ENCODE results near the gene DEDD2. TPM values are rescaled to one million over a fixed set of nuclear protein-coding genes. Genes with fewer than 3 reads are reported as not detected.

DEDD2 gene
- total and polyA plus RNA-seq, 10 of the 15 experiments (the other 5 are each of a cell fraction or from before 2014, with no cell fraction given), result 2.5 to 24.7 (median 17.6) TPM

DNA sequence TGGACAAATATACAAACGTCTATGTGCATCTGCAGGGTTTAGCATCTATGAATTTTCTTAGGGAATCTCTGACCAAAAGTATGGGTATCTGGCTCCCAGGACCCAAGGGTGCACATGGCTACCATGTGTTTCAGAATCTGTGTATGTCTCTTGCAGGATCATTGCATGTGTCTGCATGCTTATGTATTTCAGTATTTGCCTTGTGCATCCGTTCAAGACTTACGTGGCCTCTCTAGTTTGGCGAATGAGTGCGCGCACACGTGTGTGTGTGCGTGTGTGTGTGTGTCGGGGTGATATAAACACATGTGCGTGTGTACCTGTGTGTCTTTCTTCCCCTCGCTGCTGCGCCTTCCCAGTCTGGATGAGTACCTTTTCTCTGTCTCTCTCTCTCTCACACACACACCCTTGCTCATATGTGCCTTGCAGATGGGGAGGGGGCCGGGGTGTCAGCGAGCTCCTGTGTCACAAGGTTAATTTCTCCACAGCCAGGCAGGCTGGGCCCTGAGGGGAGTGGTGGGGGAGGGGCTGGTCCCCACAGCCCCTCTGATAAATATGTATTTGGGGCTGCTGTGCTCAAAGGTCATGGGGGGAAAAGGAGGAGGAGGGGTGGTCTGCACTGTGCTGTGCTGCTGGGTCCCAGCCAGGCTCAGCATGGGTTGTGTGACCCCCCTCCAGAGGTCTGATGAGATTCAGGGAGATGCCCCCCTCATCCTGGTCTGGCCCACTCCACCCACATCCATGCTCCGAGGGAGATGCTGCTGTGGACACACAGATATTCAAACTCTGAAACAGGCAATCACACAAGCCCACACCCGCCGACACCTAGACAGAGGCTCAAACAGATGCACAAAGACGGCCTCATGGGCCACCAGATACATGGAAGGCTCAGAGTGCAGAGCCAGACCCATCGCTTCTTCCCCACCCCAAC, 47.7 kb downstream of the DEDD2 start:
- H3K4me1 ChIP-seq (ENCODE audit: control insufficient read depth, insufficient read depth, low read length), result no peaks in the 10 kb centered on the region
- H3K36me3 ChIP-seq (ENCODE audit: control insufficient read depth in 2 of 2, insufficient read depth in 2 of 2, low read length in 1 of 2), result no peaks in the 10 kb centered on the region
- BruUV-seq (replicated peaks), result no TSS peak
- 56% methylated on average over 19 of the region's 19 CpGs for WGBS (ENCODE audit: insufficient coverage, insufficient replicate concordance, low lambda C conversion rate, missing lambda C conversion rate)
- no peak for TF ChIP-seq MXI1 (IDR thresholded peaks at IDR 0.05; ENCODE audit: low read depth, low read length)
- no peak for TF ChIP-seq MEF2B (IDR thresholded peaks at IDR 0.05; ENCODE audit: partially characterized antibody, poor library complexity, severe bottlenecking)
- TF ChIP-seq ZNF622 (IDR thresholded peaks at IDR 0.05), result no peak
- TF ChIP-seq NFXL1 (IDR thresholded peaks at IDR 0.05; ENCODE audit: borderline replicate concordance), result no peak
- TF ChIP-seq NFYA (IDR thresholded peaks at IDR 0.05; ENCODE audit: borderline replicate concordance, low read depth, low read length), result no peak
- TF ChIP-seq RUNX3 (IDR thresholded peaks at IDR 0.05; ENCODE audit: low read length), result no peak
- TF ChIP-seq YY1 (IDR thresholded peaks at IDR 0.05; ENCODE audit: low read depth, low read length), result no peak
- TF ChIP-seq ZNF24 (IDR thresholded peaks at IDR 0.05), result no peak
- TF ChIP-seq POU2F2 (IDR thresholded peaks at IDR 0.05; ENCODE audit: borderline replicate concordance, low read depth, low read length), result no peak
- TF ChIP-seq JUNB (IDR thresholded peaks at IDR 0.05), result no peak
- TF ChIP-seq ZNF207 (IDR thresholded peaks at IDR 0.05; ENCODE audit: borderline replicate concordance), result no peak
- no peak for TF ChIP-seq KAT2A (conservative IDR thresholded peaks at IDR 0.05; ENCODE audit: control insufficient read depth, low read depth, low read length)
- ChIA-PET POLR2A (interaction anchor here (0.6 kb wide), 1 partner anchor 32 kb away, joined by 3 read pairs; no protein-coding TSS in a partner anchor), RAD21 (ENCODE audit: unreplicated experiment) (no interaction called here), SMC1A (ENCODE audit: uncharacterized antibody, unreplicated experiment) (no interaction called here), CTCF (no interaction called here)
- peaks cover 0 to 1% of the 10 kb centered on the region in 2 experiments; a peak in 2 of 4 replicates for H3K27me3 ChIP-seq (replicated peaks in 1 of 2; ENCODE audit: control insufficient read depth in 2 of 2, insufficient read depth in 2 of 2, low read length in 1 of 2)
- H3K9ac ChIP-seq (ENCODE audit: control insufficient read depth, insufficient read depth, low read length), result no peak overlapping the region
- no peaks in the 10 kb centered on the region for H3K9me3 ChIP-seq (replicated peaks; ENCODE audit: control insufficient read depth, insufficient read depth, low read length)
- H3K4me2 ChIP-seq (ENCODE audit: control insufficient read depth, insufficient read depth), result no peak overlapping the region
- intact Hi-C loops (cut with micrococcal nuclease; ENCODE audit: unreplicated experiment), result no loop called here
- H3K4me3 ChIP-seq, result no peak overlapping the region
- no peak overlapping the region for H2AFZ ChIP-seq (ENCODE audit: control insufficient read depth, low read depth, low read length)
- no peak for FAIRE-seq
- H4K20me1 ChIP-seq (ENCODE audit: control insufficient read depth, insufficient read depth), result no peaks in the 10 kb centered on the region
- in situ Hi-C loops (cut with MboI), result no loop called here
- no peaks in the 10 kb centered on the region for H3K79me2 ChIP-seq (ENCODE audit: control insufficient read depth, insufficient read depth, low read length)
- ATAC-seq, result no peak
- H3K27ac ChIP-seq (ENCODE audit: control insufficient read depth, insufficient read depth), result no peak overlapping the region
- DNase-seq (ENCODE audit: low read depth, low spot score), result no peak

Data from GM12878 (cell line).